Prostate gland (tissue), 1 donor: Measurements from ENCODE around the gene ZNF396.

ENCODE experiments used
- POLR2A ChIP-seq: fragments of 450-650 bp; IDR thresholded peaks from one replicate; pipeline ENCODE4 v1.6.1; 2016; ENCODE audit warnings: antibody characterized with exemption, mild to moderate bottlenecking
- POLR2AphosphoS5 ChIP-seq: sonication (generic); formaldehyde crosslinking; IDR thresholded peaks from one replicate; pipeline ENCODE4 v1.6.1; 2017; ENCODE audit warnings: antibody characterized with exemption

GRCh38 chr18:35337286-35337685 lies 39.9 kb downstream of the ZNF396 start:
- TF ChIP-seq POLR2AphosphoS5 (no peak), POLR2A (no peak)
